KMS-11 (cell line): ENCODE data around the gene FOCAD.

ENCODE experiments used
- H2AFZ ChIP-seq: fragments of 200-600 bp; sonication (generic); 2 replicates; pipeline ENCODE4 v1.6.1; 2016; ENCODE audit warnings: antibody characterized with exemption, mixed run types, low read depth
- H3K27ac ChIP-seq: fragments of 200-600 bp; sonication (generic); 2 replicates; pipeline ENCODE4 v1.6.1; 2016; ENCODE audit warnings: mild to moderate bottlenecking, mixed run types
- H3K27me3 ChIP-seq: fragments of 200-600 bp; sonication (generic); 2 replicates; pipeline ENCODE4 v1.6.1; 2017; ENCODE audit warnings: mild to moderate bottlenecking, low read depth, mixed run types, moderate library complexity; ENCODE audit not compliant: insufficient read depth
- H3K36me3 ChIP-seq: fragments of 200-600 bp; sonication (generic); 2 replicates; pipeline ENCODE4 v1.6.1; 2017; ENCODE audit warnings: mild to moderate bottlenecking, mixed run types; ENCODE audit not compliant: insufficient read depth
- H3K4me1 ChIP-seq: fragments of 200-600 bp; sonication (generic); 2 replicates; pipeline ENCODE4 v1.6.1; 2016; ENCODE audit warnings: mild to moderate bottlenecking, low read depth, mixed run types; ENCODE audit not compliant: poor library complexity, severe bottlenecking
- H3K4me2 ChIP-seq: fragments of 200-600 bp; sonication (generic); 2 replicates; pipeline ENCODE4 v1.7.0; 2016; ENCODE audit warnings: mild to moderate bottlenecking, mixed run types
- H3K4me3 ChIP-seq: fragments of 200-600 bp; sonication (generic); IDR thresholded peaks from 2 replicates; pipeline ENCODE4 v1.6.1; 2017; ENCODE audit warnings: low read depth, low read length, mixed read lengths; ENCODE audit not compliant: insufficient read depth
- H3K79me2 ChIP-seq: fragments of 200-600 bp; sonication (generic); 2 replicates; pipeline ENCODE4 v1.6.1; 2016; ENCODE audit warnings: low read depth, mixed run types; ENCODE audit not compliant: insufficient read depth
- H3K9ac ChIP-seq: fragments of 200-600 bp; sonication (generic); 2 replicates; pipeline ENCODE4 v1.6.1; 2016; ENCODE audit warnings: mild to moderate bottlenecking, mixed run types
- H4K20me1 ChIP-seq: fragments of 200-600 bp; sonication (generic); 2 replicates; pipeline ENCODE4 v1.6.1; 2016; ENCODE audit warnings: mild to moderate bottlenecking, mixed run types; ENCODE audit not compliant: insufficient read depth
- TF ChIP-seq, protein P1 (sequence below): fragments of 200-600 bp; sonication (generic); conservative IDR thresholded peaks from 2 replicates; pipeline ENCODE4 v1.6.1; 2017; ENCODE audit warnings: low read depth, mild to moderate bottlenecking, antibody characterized with exemption, low read length, moderate library complexity, mixed read lengths

FOCAD gene

DNA sequence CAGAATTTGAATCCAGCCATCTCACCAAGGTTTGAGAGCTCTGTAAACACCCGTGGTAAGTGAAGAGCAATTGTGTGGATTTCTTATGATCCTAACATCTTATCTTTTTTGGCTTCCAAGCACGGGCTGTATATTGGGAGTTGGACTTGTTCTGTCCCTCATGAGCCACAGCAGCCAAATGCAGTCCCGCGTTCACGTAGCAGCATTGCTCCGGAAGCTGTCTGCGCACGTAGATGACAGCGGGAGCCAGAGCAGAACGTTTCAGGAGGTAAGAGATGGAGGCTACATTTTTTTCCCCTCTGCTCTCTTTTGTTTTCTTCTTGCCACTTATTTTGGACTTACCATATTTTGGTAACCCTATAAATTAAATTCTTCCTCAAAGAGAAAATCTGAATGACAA is 260.4 kb downstream of the FOCAD start:
- H3K27me3 ChIP-seq: no peaks in the 10 kb centered on the region
- TF ChIP-seq, protein P1, sequence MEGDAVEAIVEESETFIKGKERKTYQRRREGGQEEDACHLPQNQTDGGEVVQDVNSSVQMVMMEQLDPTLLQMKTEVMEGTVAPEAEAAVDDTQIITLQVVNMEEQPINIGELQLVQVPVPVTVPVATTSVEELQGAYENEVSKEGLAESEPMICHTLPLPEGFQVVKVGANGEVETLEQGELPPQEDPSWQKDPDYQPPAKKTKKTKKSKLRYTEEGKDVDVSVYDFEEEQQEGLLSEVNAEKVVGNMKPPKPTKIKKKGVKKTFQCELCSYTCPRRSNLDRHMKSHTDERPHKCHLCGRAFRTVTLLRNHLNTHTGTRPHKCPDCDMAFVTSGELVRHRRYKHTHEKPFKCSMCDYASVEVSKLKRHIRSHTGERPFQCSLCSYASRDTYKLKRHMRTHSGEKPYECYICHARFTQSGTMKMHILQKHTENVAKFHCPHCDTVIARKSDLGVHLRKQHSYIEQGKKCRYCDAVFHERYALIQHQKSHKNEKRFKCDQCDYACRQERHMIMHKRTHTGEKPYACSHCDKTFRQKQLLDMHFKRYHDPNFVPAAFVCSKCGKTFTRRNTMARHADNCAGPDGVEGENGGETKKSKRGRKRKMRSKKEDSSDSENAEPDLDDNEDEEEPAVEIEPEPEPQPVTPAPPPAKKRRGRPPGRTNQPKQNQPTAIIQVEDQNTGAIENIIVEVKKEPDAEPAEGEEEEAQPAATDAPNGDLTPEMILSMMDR: no peak
- no peaks in the 10 kb centered on the region for H3K36me3 ChIP-seq
- H3K79me2 ChIP-seq: no peaks in the 10 kb centered on the region
- H3K9ac ChIP-seq: no peak overlapping the region
- H2AFZ ChIP-seq: no peak overlapping the region
- H4K20me1 ChIP-seq: no peaks in the 10 kb centered on the region
- H3K4me2 ChIP-seq: no peak overlapping the region
- H3K4me3 ChIP-seq: no peak overlapping the region
- no peak overlapping the region for H3K27ac ChIP-seq
- H3K4me1 ChIP-seq: peaks cover 6% of the 10 kb centered on the region

DNA sequence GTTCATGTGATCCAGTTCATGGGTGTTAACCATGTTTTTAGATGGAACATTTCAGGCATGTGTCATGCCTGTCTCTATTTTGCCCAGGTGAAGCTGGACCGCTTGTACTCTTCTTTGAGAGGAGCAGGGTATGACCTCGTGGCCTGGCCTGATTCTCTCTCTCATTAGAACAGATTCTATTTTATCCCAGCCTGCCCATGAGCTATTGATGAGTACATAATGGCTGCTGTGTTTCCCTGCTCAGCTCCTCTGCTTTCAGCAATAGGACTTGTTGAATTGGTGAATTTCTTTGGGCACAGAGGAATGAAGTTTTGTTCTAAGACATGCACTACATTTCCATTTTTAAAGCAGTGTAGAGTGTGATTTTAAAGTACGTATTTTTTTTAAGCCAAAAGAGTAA is 261.2 kb downstream of the FOCAD start:
- H4K20me1 ChIP-seq: no peaks in the 10 kb centered on the region
- no peaks in the 10 kb centered on the region for H3K79me2 ChIP-seq
- H3K27me3 ChIP-seq: no peaks in the 10 kb centered on the region
- H3K4me1 ChIP-seq: peaks cover 6% of the 10 kb centered on the region
- no peak overlapping the region for H2AFZ ChIP-seq
- TF ChIP-seq, protein P1: no peak
- no peak overlapping the region for H3K9ac ChIP-seq
- H3K36me3 ChIP-seq: no peaks in the 10 kb centered on the region
- H3K27ac ChIP-seq: no peak overlapping the region
- H3K4me3 ChIP-seq: no peak overlapping the region
- no peak overlapping the region for H3K4me2 ChIP-seq

DNA sequence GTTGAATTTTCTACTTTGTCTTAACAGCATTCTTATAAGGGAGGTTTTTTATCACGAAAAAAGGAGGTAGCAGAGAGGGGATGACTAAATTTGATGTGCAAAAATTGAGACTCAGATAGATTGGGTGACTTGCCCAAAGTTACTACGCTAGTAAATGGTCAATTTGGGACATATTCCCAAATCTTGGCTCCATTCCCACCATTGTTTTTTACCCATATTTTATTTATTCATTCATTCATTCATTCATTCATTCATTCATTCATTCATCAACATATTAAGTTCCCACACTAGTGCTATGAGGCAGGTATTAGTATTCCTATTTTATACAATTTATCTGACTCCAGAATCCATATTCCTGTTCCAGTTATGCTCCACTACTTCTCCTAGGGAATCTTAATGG is 261.8 kb downstream of the FOCAD start:
- H3K27ac ChIP-seq: no peak overlapping the region
- TF ChIP-seq, protein P1: no peak

DNA sequence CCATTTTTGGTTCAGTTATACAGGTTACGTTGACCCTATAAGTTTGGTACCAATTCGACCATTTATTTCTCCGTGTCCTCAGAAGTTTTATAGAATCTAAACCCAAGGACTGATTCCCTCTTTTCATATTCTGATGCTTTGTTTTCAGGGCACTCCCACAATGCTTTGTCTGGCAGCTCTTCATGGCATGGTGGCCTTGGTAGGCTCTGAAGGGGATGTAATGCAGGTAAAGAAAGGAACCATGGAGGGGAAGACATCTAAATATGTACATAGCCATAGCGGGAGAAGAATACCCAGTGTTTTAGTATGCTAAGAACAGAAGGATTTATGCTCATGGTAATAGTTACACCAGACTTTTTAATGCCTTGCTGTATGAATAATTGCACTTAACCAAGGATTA is 264.6 kb downstream of the FOCAD start:
- H3K4me3 ChIP-seq: no peak overlapping the region
- H3K27me3 ChIP-seq: no peaks in the 10 kb centered on the region
- H3K27ac ChIP-seq: no peak overlapping the region
- no peaks in the 10 kb centered on the region for H3K79me2 ChIP-seq
- no peaks in the 10 kb centered on the region for H3K4me1 ChIP-seq
- no peaks in the 10 kb centered on the region for H4K20me1 ChIP-seq
- no peaks in the 10 kb centered on the region for H3K36me3 ChIP-seq
- H3K4me2 ChIP-seq: no peak overlapping the region
- TF ChIP-seq, protein P1: no peak
- H3K9ac ChIP-seq: no peak overlapping the region
- no peak overlapping the region for H2AFZ ChIP-seq

More for the DNA sequence above, 261.8 kb downstream of the FOCAD start:
- Histone ChIP-seq H2AFZ (no peak overlapping the region), H4K20me1 (no peaks in the 10 kb centered on the region), H3K36me3 (no peaks in the 10 kb centered on the region), H3K79me2 (no peaks in the 10 kb centered on the region), H3K27me3 (no peaks in the 10 kb centered on the region), H3K4me1 (peaks cover 2% of the 10 kb centered on the region), H3K4me2 (no peak overlapping the region), H3K4me3 (no peak overlapping the region), H3K9ac (no peak overlapping the region)
